ENCODE data around the gene ZNF860.
"Not testable (repeated sequence)": the region's sequence is repeated elsewhere in the genome, so short reads cannot be mapped to it uniquely, and the experiment has no call there.

The ZNF860 gene

GRCh38 chr3:31962801-31963205, 18.7 kb upstream of the ZNF860 start:
- DNase-seq, result peak in 1 of 5 donors; percentile 58

GRCh38 chr3:31966978-31967591, 14.5 kb upstream of the ZNF860 start:
- DNase-seq, result no peak

GRCh38 chr3:31967592-31967991, 14.0 kb upstream of the ZNF860 start:
- DNase-seq, result no peak

GRCh38 chr3:31968369-31968926, 13.1 kb upstream of the ZNF860 start:
- DNase-seq, result no peak

- no peak for DNase-seq
Observed at GRCh38 chr3:31968927-31969418, 12.6 kb upstream of the ZNF860 start.

- no peak for DNase-seq
Observed at GRCh38 chr3:31971607-31972006, 9.9 kb upstream of the ZNF860 start.

GRCh38 chr3:31973081-31973480, 8.5 kb upstream of the ZNF860 start:
- DNase-seq, result no peak

GRCh38 chr3:31973837-31974236, 7.7 kb upstream of the ZNF860 start:
- no peak for DNase-seq

GRCh38 chr3:31974471-31974870, 7.1 kb upstream of the ZNF860 start:
- no peak for DNase-seq

- DNase-seq, result no peak
Observed at GRCh38 chr3:31974964-31975363, 6.6 kb upstream of the ZNF860 start.

GRCh38 chr3:31976302-31976701, 5.2 kb upstream of the ZNF860 start:
- no peak for DNase-seq

- no peak for DNase-seq
Observed at GRCh38 chr3:31977736-31978135, 3.8 kb upstream of the ZNF860 start.

GRCh38 chr3:31978553-31978952, 3.0 kb upstream of the ZNF860 start:
- no peak for DNase-seq

- peak in 1 of 5 donors; percentile 61 for DNase-seq
Observed at GRCh38 chr3:31979001-31979697, 2.4 kb upstream of the ZNF860 start.

- peak in 4 of 5 donors; percentile 16 to 76 (median 17) for DNase-seq
Observed at GRCh38 chr3:31980530-31981205, 882 bp upstream of the ZNF860 start.

- DNase-seq, result no peak
Observed at GRCh38 chr3:31984321-31984720, 2.8 kb downstream of the ZNF860 start.

- no peak for DNase-seq
Observed at GRCh38 chr3:31985831-31986230, 4.3 kb downstream of the ZNF860 start.

GRCh38 chr3:31988271-31988670, 6.7 kb downstream of the ZNF860 start:
- no peak for DNase-seq

- DNase-seq, result not testable (repeated sequence)
Observed at GRCh38 chr3:31992995-31993394, 11.4 kb downstream of the ZNF860 start.

GRCh38 chr3:31993843-31994242, 12.3 kb downstream of the ZNF860 start:
- DNase-seq, result no peak

- DNase-seq, result not testable (repeated sequence)
Observed at GRCh38 chr3:31995026-31995425, 13.5 kb downstream of the ZNF860 start.

- DNase-seq, result peak in 1 of 5 donors; percentile 28
Observed at GRCh38 chr3:31996195-31996594, 14.6 kb downstream of the ZNF860 start.

GRCh38 chr3:31997500-31997899, 15.9 kb downstream of the ZNF860 start:
- DNase-seq, result no peak

All from T-helper 1 cell (primary cell).